Suprapubic skin (tissue), 4 donors: ENCODE data around the gene PTMA. TPM values are rescaled to one million over a fixed set of nuclear protein-coding genes. Genes with fewer than 3 reads are reported as not detected.
"Not testable (repeated sequence)": the region's sequence is repeated elsewhere in the genome, so short reads cannot be mapped to it uniquely, and the experiment has no call there.

Experiments used
- DNase-seq, 2 donors: peaks; one replicate each; pipeline ENCODE4 v3.0.0-alpha.2; 2019; ENCODE audit warnings: low spot score in 2 of 2
- H3K27ac ChIP-seq: fragments of 200-600 bp; sonication (generic); one replicate; pipeline ENCODE4 v1.5.1; 2019
- H3K27me3 ChIP-seq: fragments of 200-600 bp; sonication (generic); one replicate; pipeline ENCODE4 v1.5.1; 2019
- H3K36me3 ChIP-seq: fragments of 200-600 bp; sonication (generic); one replicate; pipeline ENCODE4 v1.5.1; 2019
- H3K4me1 ChIP-seq: fragments of 200-600 bp; sonication (generic); one replicate; pipeline ENCODE4 v1.5.1; 2019
- H3K4me3 ChIP-seq: fragments of 200-600 bp; sonication (generic); one replicate; pipeline ENCODE4 v1.5.1; 2019; ENCODE audit warnings: mild to moderate bottlenecking
- H3K9me3 ChIP-seq: fragments of 200-600 bp; sonication (generic); one replicate; pipeline ENCODE4 v1.5.1; 2019
- CTCF ChIP-seq, 2 donors: fragments of 200-600 bp in 1 of 2; fragments of 450-650 bp in 1 of 2; sonication (generic) in 1 of 2; IDR thresholded peaks; one replicate each; pipeline ENCODE4 v1.5.1; 2016 to 2019; ENCODE audit warnings: antibody characterized with exemption in 2 of 2, mild to moderate bottlenecking in 1 of 2, moderate library complexity in 1 of 2
- EP300 ChIP-seq: sonication (generic); formaldehyde crosslinking; IDR thresholded peaks from one replicate; pipeline ENCODE4 v1.6.1; 2017; ENCODE audit warnings: antibody characterized with exemption
- POLR2A ChIP-seq, 2 donors: fragments of 450-650 bp; IDR thresholded peaks; one replicate each; pipeline ENCODE4 v1.6.1; 2017; ENCODE audit warnings: antibody characterized with exemption in 2 of 2, mild to moderate bottlenecking in 2 of 2, moderate library complexity in 2 of 2
- POLR2AphosphoS5 ChIP-seq, 3 donors: sonication (generic); formaldehyde crosslinking; IDR thresholded peaks; one replicate each; pipeline ENCODE4 v1.6.1; 2017; ENCODE audit warnings: antibody characterized with exemption in 3 of 3
- WGBS: methylation state at CpG from one replicate; pipeline ENCODE4 v1.1.5; 2018; 5-methylcytosine and 5-hydroxymethylcytosine counted together
- total RNA-seq, 4 donors: library from RNA; depleted of rRNA; stranded (reverse); fragments of >200 nt; gene quantifications; one replicate each; pipeline ENCODE4 v1.1.0, GENCODE V29; 2016

The PTMA gene
- total RNA-seq, 4 donors from 2014 or later, result 781 to 1,090 (median 1,063) TPM

- TF ChIP-seq CTCF (IDR thresholded peaks at IDR 0.05) (no peak), POLR2AphosphoS5 (IDR thresholded peaks at IDR 0.05) (no peak), POLR2A (IDR thresholded peaks at IDR 0.05) (no peak), EP300 (no peak)
- Histone ChIP-seq H3K27ac (peak overlapping the region; percentile 98), H3K36me3 (peaks cover 18% of the 10 kb centered on the region), H3K9me3 (no peaks in the 10 kb centered on the region), H3K27me3 (no peaks in the 10 kb centered on the region), H3K4me3 (peak overlapping the region; percentile 98), H3K4me1 (peaks cover 46% of the 10 kb centered on the region)
- DNase-seq, result no peak
- WGBS, result 33% methylated on average over 9 of the region's 9 CpGs
These were observed 3.5 kb downstream of the PTMA start for GRCh38 chr2:231711677-231712450.

- Histone ChIP-seq H3K27ac (peak overlapping the region; percentile 98), H3K4me3 (peak overlapping the region; percentile 98), H3K4me1 (peaks cover 42% of the 10 kb centered on the region), H3K36me3 (peaks cover 18% of the 10 kb centered on the region)
- DNase-seq, H3K9me3 ChIP-seq, H3K27me3 ChIP-seq: not testable (repeated sequence)
- WGBS, result 29% methylated on average over 18 of the region's 18 CpGs
These were observed 4.2 kb downstream of the PTMA start for GRCh38 chr2:231712451-231713021.

- H3K4me3 ChIP-seq, H3K27me3 ChIP-seq, DNase-seq, H3K9me3 ChIP-seq: not testable (repeated sequence)
- Histone ChIP-seq H3K4me1 (peaks cover 39% of the 10 kb centered on the region), H3K27ac (peak overlapping the region; percentile 73), H3K36me3 (peaks cover 18% of the 10 kb centered on the region)
These were observed 5.0 kb downstream of the PTMA start for GRCh38 chr2:231713406-231713729.

GRCh38 chr2:231713730-231714638 lies 5.7 kb downstream of the PTMA start:
- no peaks in the 10 kb centered on the region for H3K27me3 ChIP-seq
- H3K4me3 ChIP-seq, result no peak overlapping the region
- H3K9me3 ChIP-seq, result no peaks in the 10 kb centered on the region
- peak; percentile 96 to 97 for DNase-seq
- peaks cover 18% of the 10 kb centered on the region for H3K36me3 ChIP-seq
- H3K27ac ChIP-seq, result peak overlapping the region; percentile 73
- WGBS, result 17% methylated on average over 11 of the region's 15 CpGs
- H3K4me1 ChIP-seq, result peaks cover 39% of the 10 kb centered on the region
- peak; percentile 92 to 96 for TF ChIP-seq CTCF (IDR thresholded peaks at IDR 0.05)
- no peak for TF ChIP-seq EP300
- no peak for TF ChIP-seq POLR2A (IDR thresholded peaks at IDR 0.05)
- TF ChIP-seq POLR2AphosphoS5 (IDR thresholded peaks at IDR 0.05), result peak; percentile 40 to 86 (median 60)

GRCh38 chr2:231714639-231715498 lies 6.5 kb downstream of the PTMA start:
- Histone ChIP-seq H3K27ac (peak overlapping the region; percentile 73), H3K9me3 (no peaks in the 10 kb centered on the region), H3K4me1 (peaks cover 39% of the 10 kb centered on the region), H3K4me3 (no peak overlapping the region), H3K36me3 (peaks cover 18% of the 10 kb centered on the region), H3K27me3 (no peaks in the 10 kb centered on the region)
- peak in 1 of 2 donors; percentile 90 for DNase-seq
- TF ChIP-seq CTCF (IDR thresholded peaks at IDR 0.05) (peak; percentile 76 to 90), POLR2AphosphoS5 (IDR thresholded peaks at IDR 0.05) (no peak), EP300 (no peak)
- WGBS, result 40% methylated on average over 10 of the region's 17 CpGs
